Astrocyte (in vitro differentiated cells and primary cell): Measurements from ENCODE around the gene SSBP3. TPM values are rescaled to one million over a fixed set of nuclear protein-coding genes. Genes with fewer than 3 reads are reported as not detected.

Experiments
- DNase-seq: peaks from one replicate; pipeline ENCODE4 v3.0.0-alpha.2; 2010; ENCODE audit warnings: low read depth
- FAIRE-seq: peaks from 2 replicates; lab custom pipeline; 2011; peaks lifted over from hg19 to GRCh38; lab: Jason Lieb, UNC
- H2AFZ ChIP-seq: 2 replicates; pipeline ENCODE4 v1.6.0; 2012; ENCODE audit warnings: low read depth, low read length, inconsistent platforms
- H3K27ac ChIP-seq: 2 replicates; pipeline ENCODE4 v1.5.1; 2011; ENCODE audit warnings: low read depth, low read length, inconsistent platforms
- H3K27me3 ChIP-seq: 2 replicates; pipeline ENCODE4 v1.6.0; 2011; ENCODE audit warnings: low read length, inconsistent platforms; ENCODE audit not compliant: insufficient read depth
- H3K36me3 ChIP-seq: 2 replicates; pipeline ENCODE4 v1.5.1; 2011; ENCODE audit warnings: low read length, inconsistent platforms; ENCODE audit not compliant: insufficient read depth
- H3K4me1 ChIP-seq: 2 replicates; pipeline ENCODE4 v1.5.1; 2011; ENCODE audit warnings: low read length, inconsistent platforms; ENCODE audit not compliant: insufficient read depth
- H3K4me2 ChIP-seq: 2 replicates; pipeline ENCODE4 v1.6.0; 2012; ENCODE audit warnings: low read length, inconsistent platforms
- H3K4me3 ChIP-seq: 2 replicates; pipeline ENCODE4 v1.5.1; 2011; ENCODE audit warnings: low read depth, mild to moderate bottlenecking, low read length, inconsistent platforms; ENCODE audit not compliant: insufficient read depth
- H3K79me2 ChIP-seq: 2 replicates; pipeline ENCODE4 v1.6.0; 2012; ENCODE audit warnings: mild to moderate bottlenecking, low read length, inconsistent platforms; ENCODE audit not compliant: insufficient read depth
- H3K9ac ChIP-seq: 2 replicates; pipeline ENCODE4 v1.6.0; 2012; ENCODE audit warnings: mild to moderate bottlenecking, low read length, inconsistent platforms
- H3K9me3 ChIP-seq: 2 replicates; pipeline ENCODE4 v1.5.1; 2012; ENCODE audit warnings: low read depth, mild to moderate bottlenecking, low read length, inconsistent platforms; ENCODE audit not compliant: insufficient read depth
- H4K20me1 ChIP-seq: 2 replicates; pipeline ENCODE4 v1.6.0; 2012; ENCODE audit warnings: low read length, inconsistent platforms; ENCODE audit not compliant: insufficient read depth
- H3K27ac Mint-ChIP-seq: one replicate; pipeline ENCODE4 v1.8.0; 2021; ENCODE audit warnings: mild to moderate bottlenecking, mixed read lengths; ENCODE audit not compliant: unreplicated experiment
- H3K27me3 Mint-ChIP-seq: one replicate; pipeline ENCODE4 v1.8.0; 2021; ENCODE audit warnings: low read depth, mixed read lengths; ENCODE audit not compliant: unreplicated experiment
- H3K36me3 Mint-ChIP-seq: one replicate; pipeline ENCODE4 v1.8.0; 2021; ENCODE audit warnings: low read depth, mixed read lengths; ENCODE audit not compliant: unreplicated experiment
- H3K4me1 Mint-ChIP-seq: one replicate; pipeline ENCODE4 v1.8.0; 2021; ENCODE audit warnings: low read depth, mixed read lengths; ENCODE audit not compliant: unreplicated experiment
- H3K4me3 Mint-ChIP-seq: one replicate; pipeline ENCODE4 v1.8.0; 2021; ENCODE audit warnings: mild to moderate bottlenecking, moderate library complexity, mixed read lengths; ENCODE audit not compliant: unreplicated experiment
- H3K9me3 Mint-ChIP-seq: one replicate; pipeline ENCODE4 v1.8.0; 2021; ENCODE audit warnings: mild to moderate bottlenecking, mixed read lengths; ENCODE audit not compliant: unreplicated experiment
- CTCF ChIP-seq: IDR thresholded peaks from 2 replicates; pipeline ENCODE4 v1.5.1; 2011; ENCODE audit warnings: low read depth, mild to moderate bottlenecking, inconsistent platforms, low read length, moderate library complexity; ENCODE audit not compliant: insufficient read depth
- EZH2 ChIP-seq: IDR thresholded peaks from 2 replicates; pipeline ENCODE4 v1.6.1; 2012; ENCODE audit warnings: mild to moderate bottlenecking, low read length, inconsistent platforms; ENCODE audit not compliant: insufficient read depth
- total RNA-seq: library from RNA; stranded (reverse); gene quantifications from 2 replicates; pipeline ENCODE4 v1.2.1, GENCODE V29; 2021

The SSBP3 gene
- total RNA-seq, 1 donor from 2014 or later: 89.8 TPM

DNA sequence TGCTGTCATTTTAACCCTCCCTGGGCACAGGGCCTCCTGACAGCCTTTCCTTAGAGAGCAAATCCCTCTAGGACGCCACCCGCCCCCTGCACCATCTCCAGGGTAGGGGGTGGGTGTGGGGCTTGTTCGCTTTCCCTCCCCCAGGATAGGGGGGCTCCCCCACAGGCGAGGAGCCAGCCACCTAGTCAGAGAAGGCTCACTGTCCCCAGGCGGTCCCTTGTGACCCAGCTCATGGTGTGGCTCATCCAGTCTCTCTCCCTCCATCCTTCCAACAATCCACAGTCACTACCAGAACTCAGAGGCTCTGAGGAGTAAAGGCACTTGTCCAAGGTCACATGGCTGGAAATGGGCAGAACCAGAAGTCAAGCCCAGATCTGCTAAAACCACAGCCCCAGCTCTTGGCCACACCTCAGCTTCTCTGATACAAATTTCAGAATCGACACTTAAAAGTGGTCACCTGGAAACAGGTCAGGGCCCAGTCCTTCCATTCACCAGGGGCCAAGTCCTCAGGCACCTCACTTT is 116.4 kb downstream of the SSBP3 start:
- no peak overlapping the region for H3K4me2 ChIP-seq
- FAIRE-seq (no peak), DNase-seq (no peak)
- Mint-ChIP-seq H3K4me1 (peaks cover 73% of the 10 kb centered on the region), H3K4me3 (no peak overlapping the region), H3K27ac (no peak overlapping the region), H3K36me3 (peaks cover 6% of the 10 kb centered on the region), H3K9me3 (no peaks in the 10 kb centered on the region), H3K27me3 (no peaks in the 10 kb centered on the region)
- H3K4me3 ChIP-seq: no peak overlapping the region
- H3K27ac ChIP-seq: no peak overlapping the region
- no peaks in the 10 kb centered on the region for H3K36me3 ChIP-seq
- H2AFZ ChIP-seq: no peak overlapping the region
- H3K79me2 ChIP-seq: peaks cover 40% of the 10 kb centered on the region
- H3K4me1 ChIP-seq: peaks cover 16% of the 10 kb centered on the region
- H4K20me1 ChIP-seq: peaks cover 81% of the 10 kb centered on the region
- no peak overlapping the region for H3K9ac ChIP-seq
- H3K9me3 ChIP-seq: no peaks in the 10 kb centered on the region
- H3K27me3 ChIP-seq: no peaks in the 10 kb centered on the region
- TF ChIP-seq CTCF: no peak
- TF ChIP-seq EZH2: no peak

DNA sequence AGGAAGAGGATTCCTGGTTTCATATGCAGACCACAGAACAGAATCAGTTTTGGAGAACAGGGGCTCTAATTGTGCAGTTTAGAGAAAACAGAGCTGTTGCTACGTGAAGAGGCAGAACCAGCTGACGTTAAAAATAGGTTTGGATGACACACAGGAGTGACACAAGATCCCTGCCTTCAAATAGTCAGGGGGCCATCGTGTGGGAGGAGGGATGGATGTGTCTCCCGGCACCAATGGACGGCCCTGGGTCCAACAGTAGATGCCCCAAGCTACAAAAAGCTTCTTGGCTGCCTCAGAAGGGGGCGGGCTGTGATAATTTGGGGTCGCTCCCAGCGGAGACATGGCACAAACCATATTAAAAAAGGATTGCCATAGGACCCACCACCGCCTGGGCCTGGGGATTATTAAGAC is 118.4 kb downstream of the SSBP3 start:
- Histone ChIP-seq H3K36me3 (no peaks in the 10 kb centered on the region), H3K4me2 (peak overlapping the region; percentile 45), H3K9me3 (no peaks in the 10 kb centered on the region), H3K27ac (peak overlapping the region; percentile 48), H4K20me1 (peaks cover 78% of the 10 kb centered on the region), H3K4me1 (peaks cover 18% of the 10 kb centered on the region), H3K4me3 (no peak overlapping the region), H3K79me2 (peaks cover 29% of the 10 kb centered on the region), H2AFZ (no peak overlapping the region), H3K27me3 (no peaks in the 10 kb centered on the region), H3K9ac (peak overlapping the region; percentile 40)
- Mint-ChIP-seq H3K4me1 (peaks cover 74% of the 10 kb centered on the region), H3K4me3 (no peak overlapping the region), H3K27me3 (no peaks in the 10 kb centered on the region), H3K27ac (peak overlapping the region; percentile 50), H3K36me3 (peaks cover 2% of the 10 kb centered on the region), H3K9me3 (no peaks in the 10 kb centered on the region)
- FAIRE-seq (peak; percentile 9), DNase-seq (peak; percentile 23)
- TF ChIP-seq CTCF: no peak
- no peak for TF ChIP-seq EZH2

DNA sequence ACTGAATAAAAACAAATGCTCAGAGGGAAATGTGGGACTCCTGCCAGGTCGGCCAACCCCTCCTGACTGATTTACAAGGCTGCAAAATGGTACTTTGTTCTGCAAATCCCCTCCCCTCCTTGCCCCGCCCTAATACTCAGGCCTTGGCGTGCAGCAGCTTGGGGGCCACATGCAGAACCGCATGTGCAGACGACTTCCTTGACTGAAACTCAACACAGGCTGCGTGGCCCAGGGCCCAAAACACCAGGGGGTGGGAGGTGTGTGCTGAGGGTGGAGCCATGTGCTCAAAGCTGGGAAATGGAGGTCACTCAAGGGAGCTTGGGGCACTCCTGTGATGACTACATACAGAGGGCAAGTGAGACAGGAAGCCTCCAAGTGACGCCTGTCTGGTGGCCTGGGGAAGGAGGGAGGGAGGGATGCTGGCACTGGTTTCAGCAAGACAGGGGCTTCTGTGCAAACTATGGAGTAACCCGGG is 119.0 kb downstream of the SSBP3 start:
- H3K9ac ChIP-seq: peak overlapping the region; percentile 40
- H3K36me3 ChIP-seq: no peaks in the 10 kb centered on the region
- peaks cover 25% of the 10 kb centered on the region for H3K79me2 ChIP-seq
- H3K27ac ChIP-seq: peak overlapping the region; percentile 48
- Mint-ChIP-seq H3K4me3 (peak overlapping the region; percentile 16), H3K27me3 (no peaks in the 10 kb centered on the region), H3K4me1 (peaks cover 74% of the 10 kb centered on the region), H3K27ac (peak overlapping the region; percentile 50), H3K9me3 (no peaks in the 10 kb centered on the region), H3K36me3 (peaks cover 2% of the 10 kb centered on the region)
- H3K4me2 ChIP-seq: peak overlapping the region; percentile 45
- peak; percentile 64 for DNase-seq
- no peak overlapping the region for H3K4me3 ChIP-seq
- no peak overlapping the region for H2AFZ ChIP-seq
- H3K27me3 ChIP-seq: no peaks in the 10 kb centered on the region
- peaks cover 78% of the 10 kb centered on the region for H4K20me1 ChIP-seq
- no peaks in the 10 kb centered on the region for H3K9me3 ChIP-seq
- TF ChIP-seq EZH2 (no peak), CTCF (no peak)
- FAIRE-seq: no peak
- peaks cover 18% of the 10 kb centered on the region for H3K4me1 ChIP-seq
